OCI-LY7 (cell line): ENCODE measurements around the gene TTC8.

ENCODE experiments used
- CTCF ChIP-seq: fragments of 200-600 bp; sonication (generic); conservative IDR thresholded peaks from 2 replicates; pipeline ENCODE4 v1.5.1; 2014; ENCODE audit warnings: mild to moderate bottlenecking, antibody characterized with exemption, low read length, moderate library complexity, mixed read lengths
- EZH2phosphoT487 ChIP-seq: fragments of 200-600 bp; sonication (generic); IDR thresholded peaks from 2 replicates; pipeline ENCODE4 v1.6.1; 2018; ENCODE audit warnings: low read depth, borderline replicate concordance, mild to moderate bottlenecking, mixed run types, antibody characterized with exemption, low read length, moderate library complexity, mixed read lengths

GRCh38 chr14:88863167-88863566 is 38.7 kb downstream of the TTC8 start:
- TF ChIP-seq CTCF, result no peak
- no peak for TF ChIP-seq EZH2phosphoT487
